NAMALWA (cell line): ENCODE data around the gene SIMC1.

Experiments
- DNase-seq: peaks from one replicate; pipeline ENCODE4 v3.0.0-alpha.2; 2015; ENCODE audit warnings: low spot score

SIMC1 gene

GRCh38 chr5:176364765-176365350, 126.6 kb downstream of the SIMC1 start:
- no peak for DNase-seq

DNA sequence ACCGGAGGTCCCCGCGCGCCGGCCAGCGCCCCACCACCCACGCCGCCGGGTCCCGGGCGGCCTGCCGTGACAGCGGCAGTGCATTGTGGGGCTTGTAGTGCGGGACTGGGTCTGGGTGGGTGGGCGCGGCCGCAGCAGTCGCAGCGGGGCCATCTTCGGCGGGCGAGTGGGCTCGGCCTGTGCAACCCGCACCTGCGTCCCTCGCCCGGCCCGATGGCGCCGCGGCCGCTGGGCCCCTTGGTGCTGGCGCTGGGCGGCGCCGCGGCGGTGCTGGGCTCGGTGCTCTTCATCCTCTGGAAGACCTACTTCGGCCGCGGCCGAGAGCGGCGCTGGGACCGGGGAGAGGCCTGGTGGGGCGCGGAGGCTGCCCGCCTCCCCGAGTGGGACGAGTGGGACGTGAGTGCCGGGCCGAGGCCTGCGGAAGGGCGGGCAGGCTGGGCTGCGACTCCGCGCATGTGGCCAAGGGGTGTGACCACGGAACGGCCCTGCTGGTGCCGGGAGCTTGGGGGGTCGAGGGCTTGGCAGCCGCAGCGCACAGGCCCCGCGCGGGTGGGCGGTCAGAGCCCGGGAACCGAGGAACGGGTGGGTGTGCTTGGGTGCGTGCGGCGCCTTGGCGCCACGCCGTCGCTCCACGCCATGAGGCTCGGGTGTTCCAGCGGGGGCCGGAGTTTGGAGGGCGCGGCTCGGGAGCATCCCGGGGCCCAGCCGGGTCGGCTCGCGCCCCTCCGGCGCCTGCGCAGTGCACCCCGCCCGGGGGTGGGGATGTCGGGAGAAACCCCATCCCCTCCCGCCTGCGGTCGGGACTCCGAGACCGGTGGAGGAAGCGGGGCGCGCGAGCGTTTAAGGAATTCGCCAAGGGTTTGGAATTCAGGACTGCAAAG, 127.4 kb downstream of the SIMC1 start, which contains the start of gene ARL10:
Gene ARL10 (plus strand): TSS at position 137 of the 881 bp plus-strand sequence. CDS start 77 bp downstream, at position 214.
- peak; percentile 43 for DNase-seq

DNA sequence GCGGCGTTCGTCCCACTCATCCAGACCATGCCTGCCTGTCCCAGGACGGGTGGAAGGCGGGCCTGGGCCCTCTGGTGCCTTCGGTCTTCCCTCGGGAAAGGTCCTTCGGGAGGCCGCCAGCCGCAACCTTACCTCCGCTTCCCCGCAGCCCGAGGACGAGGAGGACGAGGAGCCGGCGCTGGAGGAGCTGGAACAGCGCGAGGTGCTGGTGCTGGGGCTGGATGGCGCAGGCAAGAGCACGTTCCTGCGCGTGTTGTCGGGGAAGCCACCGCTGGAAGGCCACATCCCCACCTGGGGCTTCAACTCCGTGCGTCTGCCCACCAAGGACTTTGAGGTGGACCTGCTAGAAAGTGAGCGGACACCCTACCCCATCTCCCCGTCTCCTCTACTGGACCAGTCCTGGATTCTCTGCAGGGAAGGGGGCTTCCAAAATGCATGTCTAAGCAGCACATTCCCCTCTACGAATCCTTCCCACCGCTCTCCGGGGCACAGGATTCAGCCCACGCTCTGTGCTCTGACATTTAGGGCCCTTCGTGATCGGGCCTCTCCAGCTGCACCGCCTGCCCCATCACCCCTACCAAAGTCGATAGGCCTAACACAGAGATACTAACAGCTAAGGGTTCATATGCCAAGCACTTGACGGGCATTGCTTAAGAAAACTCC, 128.1 kb downstream of the SIMC1 start:
- DNase-seq, result no peak

DNA sequence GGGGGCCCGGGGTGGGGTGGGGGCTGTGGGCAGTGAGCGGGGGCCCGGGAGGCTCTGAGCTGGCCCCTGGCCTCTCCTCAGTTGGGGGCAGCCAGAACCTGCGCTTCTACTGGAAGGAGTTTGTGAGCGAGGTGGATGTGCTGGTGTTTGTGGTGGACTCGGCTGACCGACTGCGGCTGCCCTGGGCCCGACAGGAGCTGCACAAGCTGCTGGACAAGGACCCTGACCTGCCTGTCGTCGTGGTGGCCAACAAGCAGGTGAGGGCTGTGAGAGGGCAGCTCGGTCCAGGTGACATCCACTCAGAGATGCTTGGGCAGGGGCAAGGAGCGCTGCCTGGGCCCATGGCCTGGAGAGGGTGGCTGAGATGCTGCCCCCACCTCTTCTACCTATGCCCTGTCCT, 130.5 kb downstream of the SIMC1 start:
- no peak for DNase-seq

DNA sequence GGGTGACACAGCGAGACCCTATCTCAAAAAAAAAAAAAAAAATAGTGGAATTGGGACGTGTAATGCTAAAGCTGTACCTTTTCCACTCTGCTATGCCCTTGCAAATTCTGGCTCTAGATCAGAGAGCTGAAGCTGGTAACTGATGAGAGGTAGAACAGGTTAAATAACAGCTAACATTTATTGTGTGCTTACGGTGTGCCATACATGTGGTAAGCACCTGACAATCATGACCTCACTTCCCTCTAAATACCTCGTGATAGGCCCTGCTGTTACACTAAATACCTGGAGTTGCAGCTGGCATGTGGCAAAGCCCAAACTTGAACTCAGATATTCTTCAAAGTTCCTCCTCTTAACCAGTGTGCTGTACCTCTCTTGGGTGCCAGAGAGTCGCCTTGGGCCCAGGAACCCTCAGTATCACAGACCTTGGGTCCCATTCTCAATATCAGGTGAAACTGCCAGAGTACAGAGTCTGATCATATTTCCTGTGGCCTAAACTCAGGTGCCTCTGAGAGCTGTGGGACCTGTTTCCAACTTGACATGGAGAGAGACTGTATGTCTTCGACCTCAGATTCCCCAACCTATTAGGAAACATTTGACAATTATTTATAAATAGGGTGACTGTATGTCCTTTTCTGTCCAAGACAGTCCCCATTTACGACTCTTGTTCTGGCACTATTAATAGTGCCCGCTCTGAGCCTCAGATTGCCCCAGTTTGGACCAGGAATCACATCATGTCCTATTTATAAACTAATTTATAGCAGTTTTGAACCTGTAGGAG, 131.9 kb downstream of the SIMC1 start:
- DNase-seq, result no peak

- DNase-seq, result no peak
Observed at GRCh38 chr5:176371621-176372539, 133.7 kb downstream of the SIMC1 start.

DNA sequence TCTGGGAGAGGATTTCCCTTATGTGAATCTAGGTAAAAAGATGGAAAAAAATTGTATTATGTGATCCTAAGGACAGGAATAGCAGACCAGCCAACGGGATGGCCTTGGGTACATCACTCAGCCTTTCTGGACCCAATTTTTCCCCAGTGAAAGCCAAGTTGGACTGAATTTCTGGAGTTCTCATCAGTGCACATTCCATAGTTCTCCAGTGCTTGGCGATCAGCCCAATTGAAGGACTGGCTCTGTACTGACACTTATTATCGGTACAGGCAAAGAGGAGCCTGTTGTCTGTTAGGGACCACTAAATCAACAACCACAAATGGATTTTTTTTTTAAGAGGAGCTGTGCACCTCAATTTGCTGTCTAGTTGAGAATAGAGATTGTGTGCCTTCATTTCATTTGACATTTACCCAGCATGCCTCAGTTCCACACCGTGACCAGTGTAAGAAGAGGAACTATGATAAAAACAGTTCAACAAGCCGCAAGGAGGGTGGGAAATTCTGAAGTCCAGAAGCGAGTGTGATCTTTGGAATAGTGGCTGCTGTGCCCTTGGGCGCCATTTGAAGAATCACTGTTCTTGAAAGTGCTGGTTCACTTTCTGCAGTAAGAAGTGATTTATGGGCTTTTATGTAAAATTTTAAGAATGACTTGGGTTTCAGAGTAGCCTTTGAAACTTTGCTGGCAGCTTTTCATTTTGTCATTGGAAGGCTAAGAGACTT, 135.0 kb downstream of the SIMC1 start:
- DNase-seq, result no peak

- DNase-seq, result peak; percentile 55
Observed at GRCh38 chr5:176379881-176380280, 141.7 kb downstream of the SIMC1 start.

- DNase-seq, result no peak
Observed at GRCh38 chr5:176381423-176381822, 143.2 kb downstream of the SIMC1 start.

GRCh38 chr5:176381979-176382378, 143.8 kb downstream of the SIMC1 start:
- no peak for DNase-seq

DNA sequence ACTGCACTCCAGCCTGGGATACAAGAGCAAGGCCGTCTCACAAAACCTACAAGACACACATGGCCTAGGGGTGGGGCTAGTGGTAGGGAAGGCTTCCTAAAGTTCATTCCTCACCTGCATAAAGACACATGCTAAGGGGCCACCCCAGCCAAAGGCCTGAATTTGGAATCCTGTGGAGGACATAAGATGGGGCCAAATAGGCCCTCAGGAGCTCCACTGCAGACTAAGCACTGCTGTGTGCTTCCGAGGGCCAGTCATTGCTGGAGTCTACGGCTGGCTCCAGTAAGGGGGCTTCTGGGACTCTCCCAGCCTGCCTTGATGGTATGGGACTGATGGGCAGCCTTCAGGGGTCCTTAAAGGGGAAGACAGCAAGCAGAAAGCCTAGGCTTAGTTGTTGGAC, 144.5 kb downstream of the SIMC1 start:
- DNase-seq, result no peak

DNA sequence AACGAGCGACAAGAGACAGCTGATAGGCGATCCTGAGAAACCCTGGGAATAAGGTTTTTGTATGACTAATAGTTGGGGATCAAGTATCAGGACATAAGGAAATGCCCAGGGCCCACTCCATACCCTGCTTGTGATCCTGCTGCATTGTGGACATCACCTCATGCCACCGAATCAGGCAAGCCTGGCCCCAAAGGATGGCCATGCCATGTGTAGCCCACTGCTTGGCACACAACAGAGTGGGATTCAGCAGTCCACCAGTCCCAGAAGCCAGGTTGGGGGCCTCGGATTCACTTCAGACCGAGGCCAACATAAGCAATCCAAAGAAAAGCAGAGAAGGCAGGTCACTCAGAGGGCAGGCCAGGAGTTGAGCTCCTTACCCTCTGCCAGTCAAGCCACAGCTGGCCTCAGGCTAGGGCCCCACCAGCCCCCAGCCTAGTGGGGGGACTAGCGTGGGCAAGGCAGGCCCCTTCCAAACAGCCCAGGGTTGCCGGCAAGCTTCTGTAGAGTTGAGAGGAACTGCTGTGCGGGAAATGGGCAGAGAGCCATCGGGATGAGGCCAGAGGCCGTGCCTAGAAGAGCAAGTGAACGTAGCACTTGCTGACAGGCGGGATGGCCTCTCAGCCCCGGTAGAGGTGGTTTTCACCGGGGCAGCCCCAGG, 145.2 kb downstream of the SIMC1 start:
- DNase-seq, result no peak

DNA sequence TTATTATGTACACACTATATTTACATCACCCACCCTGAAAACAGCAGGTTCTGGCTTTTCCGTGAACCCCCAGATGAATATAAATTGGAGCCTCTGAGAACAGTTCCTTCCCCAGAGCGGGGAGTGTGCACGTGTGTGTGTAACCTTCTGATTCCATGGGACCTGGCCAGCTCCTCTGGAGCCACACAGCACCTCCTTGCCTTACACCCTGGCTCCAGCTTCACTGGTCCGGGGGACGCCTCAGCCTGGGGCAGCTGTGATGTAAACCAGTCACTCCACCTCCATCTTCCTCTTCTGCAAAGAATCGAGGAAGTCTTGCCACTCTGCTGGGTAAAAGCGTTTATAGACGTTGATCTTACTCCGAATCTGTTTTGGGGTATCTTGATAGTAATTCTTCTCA, 145.7 kb downstream of the SIMC1 start:
- DNase-seq, result no peak

DNA sequence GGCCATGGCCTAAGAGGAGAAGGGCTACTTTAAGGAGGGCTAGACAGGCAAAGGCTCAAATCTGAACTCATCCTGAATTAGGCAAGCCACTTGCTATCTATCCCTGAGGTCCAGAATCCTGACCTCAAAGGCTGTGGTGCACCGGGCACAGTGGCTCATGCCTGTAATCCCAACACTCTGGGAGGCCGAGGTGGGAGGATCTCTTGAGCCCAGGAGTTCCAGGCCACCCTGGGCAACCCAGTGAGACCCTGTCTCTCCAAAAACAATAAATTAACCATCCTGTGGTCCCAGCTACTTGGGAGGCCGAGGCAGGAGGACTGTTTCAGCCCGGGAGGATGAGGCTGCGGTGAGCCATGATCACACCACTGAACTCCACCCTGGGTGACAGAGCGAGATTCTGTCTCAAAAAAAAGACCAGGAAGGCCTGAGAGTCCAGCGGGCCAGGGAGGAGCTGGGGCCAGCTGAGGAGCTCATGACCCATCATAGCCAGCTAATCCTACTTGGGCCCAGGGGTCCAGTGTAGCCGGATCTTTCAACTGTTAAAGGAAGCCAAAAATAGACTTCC, 146.2 kb downstream of the SIMC1 start:
- DNase-seq, result no peak

DNA sequence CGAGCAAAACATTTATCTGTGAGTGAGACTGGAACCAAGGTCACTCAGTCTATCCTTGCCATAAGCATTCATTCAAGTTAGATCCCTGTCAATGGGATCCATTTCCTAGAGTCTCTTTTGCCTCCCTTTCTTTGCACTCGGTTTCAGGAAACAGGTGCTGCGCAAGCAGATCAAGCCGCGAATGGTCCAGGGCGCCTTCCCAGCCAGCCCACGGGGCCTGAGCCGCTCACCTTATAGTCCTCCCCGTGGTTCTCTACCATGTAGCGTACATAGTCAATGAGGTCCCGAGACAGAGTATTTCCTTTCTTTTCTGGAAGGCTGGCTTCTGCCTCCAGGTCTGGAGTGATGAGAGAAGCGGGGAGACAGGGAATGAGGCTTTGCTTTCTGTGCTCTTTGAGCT, 146.8 kb downstream of the SIMC1 start:
- no peak for DNase-seq

GRCh38 chr5:176386491-176386890, 148.3 kb downstream of the SIMC1 start:
- DNase-seq, result no peak

DNA sequence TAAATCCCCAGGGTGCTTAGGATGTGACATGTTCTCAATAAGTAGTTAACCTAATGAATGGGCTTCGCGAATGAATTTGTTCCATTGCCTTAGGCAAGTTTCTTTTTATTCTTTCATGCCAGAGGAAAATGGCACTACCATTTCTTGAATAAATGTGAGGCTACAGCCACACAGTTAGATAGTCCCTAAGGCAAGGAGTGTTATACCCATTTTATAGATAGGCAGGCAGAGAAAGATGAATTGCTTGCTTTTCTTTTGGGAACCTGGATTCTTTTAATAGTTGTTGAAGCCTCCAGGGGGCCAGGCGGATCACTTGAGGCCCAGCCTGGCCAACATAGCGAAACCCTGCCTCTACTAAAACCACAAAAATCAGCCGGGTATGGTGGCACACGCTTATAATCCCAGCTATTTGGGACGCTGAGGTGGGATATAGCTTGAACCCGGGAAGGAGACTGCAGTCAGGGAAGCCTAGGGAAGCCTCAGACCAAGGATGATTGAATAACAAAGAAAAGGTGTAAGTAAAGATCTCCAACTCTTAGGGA, 149.2 kb downstream of the SIMC1 start:
- DNase-seq, result peak; percentile 51

- peak; percentile 52 for DNase-seq
Observed at GRCh38 chr5:176388003-176388443, 149.8 kb downstream of the SIMC1 start.
